Activated effector memory CD4-positive, alpha-beta T cell treated with Interleukin-2 at 50 U/mL for 16 hours (primary cell): ENCODE data around the gene SRR.
"Not testable (repeated sequence)": the region's sequence is repeated elsewhere in the genome, so short reads cannot be mapped to it uniquely, and the experiment has no call there.

Experiments used
- DNase-seq: peaks from one replicate; pipeline ENCODE4 v3.0.0-alpha.2; 2020

Gene SRR

GRCh38 chr17:2295575-2295974, 8.2 kb upstream of the SRR start:
- DNase-seq: no peak

GRCh38 chr17:2297023-2297422, 6.7 kb upstream of the SRR start:
- no peak for DNase-seq

GRCh38 chr17:2299136-2299535, 4.6 kb upstream of the SRR start:
- no peak for DNase-seq

GRCh38 chr17:2299756-2300155, 4.0 kb upstream of the SRR start:
- DNase-seq: no peak

- DNase-seq: no peak
These were observed 959 bp upstream of the SRR start for GRCh38 chr17:2302778-2303203.

- DNase-seq: no peak
These were observed 1.2 kb downstream of the SRR start for GRCh38 chr17:2304931-2305330.

GRCh38 chr17:2309338-2310154, 5.8 kb downstream of the SRR start:
- no peak for DNase-seq

GRCh38 chr17:2312736-2313135, 9.0 kb downstream of the SRR start:
- no peak for DNase-seq

GRCh38 chr17:2316916-2317205, 13.1 kb downstream of the SRR start:
- not testable (repeated sequence) for DNase-seq

- DNase-seq: no peak
These were observed 14.0 kb downstream of the SRR start for GRCh38 chr17:2317796-2318195.

- DNase-seq: no peak
These were observed 15.3 kb downstream of the SRR start for GRCh38 chr17:2319051-2319450.

- no peak for DNase-seq
These were observed 17.6 kb downstream of the SRR start for GRCh38 chr17:2321399-2321798.

- DNase-seq: no peak
These were observed 20.0 kb downstream of the SRR start for GRCh38 chr17:2323629-2324314.

- no peak for DNase-seq
These were observed 27.6 kb downstream of the SRR start for GRCh38 chr17:2331303-2331702.

GRCh38 chr17:2335726-2336214, 32.0 kb downstream of the SRR start:
- DNase-seq: no peak

- peak; percentile 85 for DNase-seq
These were observed 32.6 kb downstream of the SRR start, which contains the start of gene TSR1 for GRCh38 chr17:2336215-2336851. TSS of gene TSR1 (minus strand) at chr17:2336457. CDS start at chr17:2336427, 30 bp downstream.

GRCh38 chr17:2336852-2337543, 33.2 kb downstream of the SRR start, which contains the start of gene SGSM2:
TSS of gene SGSM2 (plus strand) at chr17:2337501. CDS start at chr17:2337689, 188 bp downstream.
- peak; percentile 60 for DNase-seq

GRCh38 chr17:2337544-2338314, 34.0 kb downstream of the SRR start:
- DNase-seq: peak; percentile 39

GRCh38 chr17:2338315-2338657, 34.5 kb downstream of the SRR start:
- no peak for DNase-seq

GRCh38 chr17:2343421-2343820, 39.7 kb downstream of the SRR start:
- peak; percentile 19 for DNase-seq

GRCh38 chr17:2344528-2344927, 40.8 kb downstream of the SRR start:
- no peak for DNase-seq

GRCh38 chr17:2346475-2346874, 42.7 kb downstream of the SRR start:
- no peak for DNase-seq
